ENCODE results near the gene IKZF3. TPM values are rescaled to one million over a fixed set of nuclear protein-coding genes. Genes with fewer than 3 reads are reported as not detected.

Gene IKZF3
- total RNA-seq, 4 donors from 2014 or later = 1.8 to 2.8 (median 2.6) TPM

DNA sequence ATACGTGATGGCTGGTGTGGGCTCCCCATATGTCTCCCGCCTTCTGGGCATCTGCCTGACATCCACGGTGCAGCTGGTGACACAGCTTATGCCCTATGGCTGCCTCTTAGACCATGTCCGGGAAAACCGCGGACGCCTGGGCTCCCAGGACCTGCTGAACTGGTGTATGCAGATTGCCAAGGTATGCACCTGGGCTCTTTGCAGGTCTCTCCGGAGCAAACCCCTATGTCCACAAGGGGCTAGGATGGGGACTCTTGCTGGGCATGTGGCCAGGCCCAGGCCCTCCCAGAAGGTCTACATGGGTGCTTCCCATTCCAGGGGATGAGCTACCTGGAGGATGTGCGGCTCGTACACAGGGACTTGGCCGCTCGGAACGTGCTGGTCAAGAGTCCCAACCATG, 139.4 kb downstream of the IKZF3 start:
- H3K4me1 ChIP-seq = peaks cover 5 to 8% of the 10 kb centered on the region in 2 donors
- no peak overlapping the region for H3K27ac ChIP-seq
- no peak for DNase-seq
- peaks cover 29 to 44% of the 10 kb centered on the region in 2 donors for H3K36me3 ChIP-seq
- 95 to 97% methylated on average over 12 to 13 of the region's 13 CpGs for WGBS, 2 donors
- TF ChIP-seq, protein P1, sequence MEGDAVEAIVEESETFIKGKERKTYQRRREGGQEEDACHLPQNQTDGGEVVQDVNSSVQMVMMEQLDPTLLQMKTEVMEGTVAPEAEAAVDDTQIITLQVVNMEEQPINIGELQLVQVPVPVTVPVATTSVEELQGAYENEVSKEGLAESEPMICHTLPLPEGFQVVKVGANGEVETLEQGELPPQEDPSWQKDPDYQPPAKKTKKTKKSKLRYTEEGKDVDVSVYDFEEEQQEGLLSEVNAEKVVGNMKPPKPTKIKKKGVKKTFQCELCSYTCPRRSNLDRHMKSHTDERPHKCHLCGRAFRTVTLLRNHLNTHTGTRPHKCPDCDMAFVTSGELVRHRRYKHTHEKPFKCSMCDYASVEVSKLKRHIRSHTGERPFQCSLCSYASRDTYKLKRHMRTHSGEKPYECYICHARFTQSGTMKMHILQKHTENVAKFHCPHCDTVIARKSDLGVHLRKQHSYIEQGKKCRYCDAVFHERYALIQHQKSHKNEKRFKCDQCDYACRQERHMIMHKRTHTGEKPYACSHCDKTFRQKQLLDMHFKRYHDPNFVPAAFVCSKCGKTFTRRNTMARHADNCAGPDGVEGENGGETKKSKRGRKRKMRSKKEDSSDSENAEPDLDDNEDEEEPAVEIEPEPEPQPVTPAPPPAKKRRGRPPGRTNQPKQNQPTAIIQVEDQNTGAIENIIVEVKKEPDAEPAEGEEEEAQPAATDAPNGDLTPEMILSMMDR (IDR thresholded peaks at IDR 0.05) = no peak
- TF ChIP-seq POLR2A (IDR thresholded peaks at IDR 0.05) = no peak
- no peaks in the 10 kb centered on the region for H3K27me3 ChIP-seq
- H3K4me3 ChIP-seq (replicated peaks in 1 of 3) = no peak overlapping the region
- no peaks in the 10 kb centered on the region for H3K9me3 ChIP-seq
- intact Hi-C loops (cut with DNase I) = no loop called here

DNA sequence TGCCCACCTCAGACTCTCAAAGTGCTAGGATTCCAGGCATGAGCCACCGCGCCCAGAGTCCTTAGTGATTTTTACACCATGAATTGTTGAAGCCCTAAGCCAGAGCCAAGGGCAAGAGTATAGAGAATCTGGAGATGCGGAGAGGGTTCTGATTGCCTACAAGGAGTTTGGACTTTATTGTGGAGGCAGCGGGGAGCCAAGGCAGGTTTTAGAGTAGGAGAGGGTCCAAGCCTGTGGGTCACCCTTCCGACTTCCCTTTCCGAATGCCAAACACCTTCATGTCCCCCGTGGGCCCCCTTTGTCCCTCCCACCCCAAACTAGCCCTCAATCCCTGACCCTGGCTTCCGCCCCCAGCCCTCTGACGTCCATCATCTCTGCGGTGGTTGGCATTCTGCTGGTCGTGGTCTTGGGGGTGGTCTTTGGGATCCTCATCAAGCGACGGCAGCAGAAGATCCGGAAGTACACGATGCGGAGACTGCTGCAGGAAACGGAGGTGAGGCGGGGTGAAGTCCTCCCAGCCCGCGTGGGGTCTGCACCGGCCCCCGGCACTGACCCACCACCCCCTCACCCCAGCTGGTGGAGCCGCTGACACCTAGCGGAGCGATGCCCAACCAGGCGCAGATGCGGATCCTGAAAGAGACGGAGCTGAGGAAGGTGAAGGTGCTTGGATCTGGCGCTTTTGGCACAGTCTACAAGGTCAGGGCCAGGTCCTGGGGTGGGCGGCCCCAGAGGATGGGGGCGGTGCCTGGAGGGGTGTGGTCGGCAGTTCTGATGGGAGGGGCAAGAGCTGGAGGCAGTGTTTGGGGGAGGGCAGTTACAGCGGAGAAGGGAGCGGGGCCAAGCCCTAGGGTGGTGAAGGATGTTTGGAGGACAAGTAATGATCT, 140.9 kb downstream of the IKZF3 start:
- no peak overlapping the region for H3K4me3 ChIP-seq (replicated peaks in 1 of 3)
- no peak overlapping the region for H3K27ac ChIP-seq
- 86 to 90% methylated on average over 26 to 34 of the region's 34 CpGs for WGBS, 2 donors
- TF ChIP-seq, protein P1 (IDR thresholded peaks at IDR 0.05) = no peak
- TF ChIP-seq POLR2A (IDR thresholded peaks at IDR 0.05) = no peak
- no peaks in the 10 kb centered on the region for H3K9me3 ChIP-seq
- no peak for DNase-seq
- no peaks in the 10 kb centered on the region for H3K27me3 ChIP-seq
- no peaks in the 10 kb centered on the region for H3K4me1 ChIP-seq
- H3K36me3 ChIP-seq = peaks cover 32 to 41% of the 10 kb centered on the region in 2 donors
- intact Hi-C loops (cut with DNase I) = no loop called here

DNA sequence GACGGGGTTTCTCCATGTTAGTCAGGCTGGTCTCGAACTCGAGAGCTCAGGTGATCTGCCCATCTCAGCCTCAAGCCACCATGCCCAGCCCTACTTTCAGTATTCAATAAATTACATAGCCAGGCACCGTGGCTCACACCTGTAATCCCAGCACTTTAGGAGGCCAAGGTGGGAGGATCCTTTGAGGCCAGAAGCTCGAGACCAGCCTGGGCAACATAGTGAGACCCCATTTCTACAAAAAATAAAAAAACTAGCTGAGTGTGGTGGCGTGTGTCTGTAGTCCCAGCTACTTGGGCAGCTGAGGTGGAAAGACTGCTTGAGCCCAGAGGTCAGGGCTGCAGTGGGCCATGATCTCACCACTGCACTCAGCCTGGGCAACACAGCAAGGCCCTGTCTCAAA, 142.0 kb downstream of the IKZF3 start:
- Histone ChIP-seq H3K27ac (no peak overlapping the region), H3K9me3 (no peaks in the 10 kb centered on the region), H3K36me3 (peaks cover 30 to 32% of the 10 kb centered on the region in 2 donors), H3K4me3 (replicated peaks in 1 of 3) (no peak overlapping the region), H3K4me1 (no peaks in the 10 kb centered on the region), H3K27me3 (no peaks in the 10 kb centered on the region)
- intact Hi-C loops (cut with DNase I) = no loop called here
- no peak for DNase-seq
- WGBS, 2 donors = 95 to 99% methylated on average over 6 of the region's 6 CpGs
- no peak for TF ChIP-seq POLR2A (IDR thresholded peaks at IDR 0.05)
- TF ChIP-seq, protein P1 (IDR thresholded peaks at IDR 0.05) = no peak

DNA sequence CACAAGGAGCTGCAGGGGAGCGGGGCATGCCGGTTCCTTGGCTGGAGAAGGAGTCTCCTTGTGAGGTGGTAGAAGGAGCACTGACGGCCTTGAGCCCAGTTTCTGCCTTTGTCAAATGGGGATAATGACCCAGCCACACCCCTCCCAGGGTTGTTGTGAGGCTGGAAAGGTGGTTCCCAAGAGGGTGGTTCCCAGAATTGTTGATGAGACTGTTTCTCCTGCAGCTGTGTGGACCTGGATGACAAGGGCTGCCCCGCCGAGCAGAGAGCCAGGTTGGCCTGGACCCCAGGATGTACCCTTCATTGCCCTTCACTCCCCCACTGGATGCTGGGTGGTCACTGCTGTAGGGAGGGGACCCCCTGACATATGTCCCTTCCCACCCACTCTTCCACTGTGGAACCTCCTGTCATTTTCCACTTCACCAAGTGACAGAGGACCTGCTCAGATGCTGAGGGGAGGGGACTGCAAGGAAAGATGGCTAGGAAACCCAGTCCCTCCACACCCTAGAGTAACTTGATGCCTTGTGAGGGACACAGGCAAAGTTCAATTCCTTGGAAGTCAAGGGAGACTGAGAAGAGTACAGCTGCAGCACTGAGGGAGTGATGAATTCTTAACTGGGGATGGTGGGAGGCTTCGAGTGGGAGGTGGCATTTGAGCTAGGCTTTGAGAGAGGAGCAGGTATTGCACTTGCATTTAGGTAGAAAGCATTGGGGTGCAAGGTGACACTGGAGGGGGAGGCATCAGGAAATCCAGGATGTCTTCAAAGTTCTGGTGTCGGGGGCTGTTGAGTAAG, 144.4 kb downstream of the IKZF3 start:
- Histone ChIP-seq H3K27me3 (no peaks in the 10 kb centered on the region), H3K27ac (no peak overlapping the region), H3K4me1 (peaks cover 3 to 13% of the 10 kb centered on the region in 2 donors), H3K36me3 (peaks cover 36 to 51% of the 10 kb centered on the region in 2 donors), H3K4me3 (replicated peaks in 1 of 3) (no peak overlapping the region), H3K9me3 (no peaks in the 10 kb centered on the region)
- intact Hi-C loops (cut with DNase I) = no loop called here
- TF ChIP-seq, protein P1 (IDR thresholded peaks at IDR 0.05) = no peak
- no peak for TF ChIP-seq POLR2A (IDR thresholded peaks at IDR 0.05)
- no peak for DNase-seq
- 86 to 90% methylated on average over 7 of the region's 7 CpGs for WGBS, 2 donors

Data from thyroid gland (tissue), 4 donors.